Body of pancreas (tissue), 4 donors: Measurements from ENCODE around the gene P2RX3. TPM values are rescaled to one million over a fixed set of nuclear protein-coding genes. Genes with fewer than 3 reads are reported as not detected.
A peak's percentile ranks its signal among the peaks of the same experiment; 100 is the strongest.
"Not testable (repeated sequence)": the region's sequence is repeated elsewhere in the genome, so short reads cannot be mapped to it uniquely, and the experiment has no call there.

ENCODE experiments used
- ATAC-seq: fragments of 150-250 bp; one replicate; pipeline ENCODE4 v1.9.1; 2016
- DNase-seq, 4 donors: peaks; one replicate each; pipeline ENCODE4 v3.0.0-alpha.2; 2019
- H3K27ac ChIP-seq, 4 donors: fragments of 200-600 bp; sonication (generic); 1 replicate in 3 of 4; 2 replicates in 1 of 4; pipeline versions ENCODE4 v1.5.1 to v1.6.1; 2016 to 2019; ENCODE audit warnings: mild to moderate bottlenecking in 1 of 4, mixed read lengths in 1 of 4, moderate library complexity in 1 of 4
- H3K27me3 ChIP-seq, 2 donors: fragments of 200-600 bp; sonication (generic); one replicate each; pipeline ENCODE4 v1.6.0; 2016; ENCODE audit warnings: mild to moderate bottlenecking in 1 of 2
- H3K36me3 ChIP-seq, 2 donors: fragments of 200-600 bp; sonication (generic); replicated peaks in 1 of 2; 2 replicates each; pipeline ENCODE4 v1.5.1; 2016; ENCODE audit warnings: low read depth in 2 of 2; ENCODE audit not compliant: insufficient read depth in 1 of 2
- H3K4me1 ChIP-seq: fragments of 200-600 bp; sonication (generic); one replicate; pipeline ENCODE4 v1.6.0; 2016
- H3K4me3 ChIP-seq, 2 donors: fragments of 200-600 bp; sonication (generic); 1 replicate in 1 of 2; 2 replicates in 1 of 2; pipeline ENCODE4 v1.5.1; 2016 to 2019
- H3K9me3 ChIP-seq, 3 donors: fragments of 200-600 bp; sonication (generic); 1 replicate in 2 of 3; 2 replicates in 1 of 3; pipeline ENCODE4 v1.5.1; 2016
- POLR2A ChIP-seq, 3 donors: fragments of 450-650 bp; IDR thresholded peaks; one replicate each; pipeline ENCODE4 v1.6.1; 2016; ENCODE audit warnings: antibody characterized with exemption in 3 of 3, mild to moderate bottlenecking in 2 of 3
- WGBS, 2 donors: methylation state at CpG; one replicate each; pipeline ENCODE4 v1.1.5; 2017; 5-methylcytosine and 5-hydroxymethylcytosine counted together
- intact Hi-C: fragments of 100-400 bp; cut with DNase I; formaldehyde crosslinking; loops from one replicate; pipeline ENCODE4 v1.15.1; 2023
- total RNA-seq, 2 donors: library from RNA; depleted of rRNA; stranded (reverse); fragments of >200 nt; gene quantifications; one replicate each; pipeline ENCODE4 v1.1.0, GENCODE V29; 2016
- TF ChIP-seq, protein P1 (sequence below), 7 experiments: fragments of 450-650 bp in 4 of 7; fragments of 200-600 bp in 3 of 7; sonication (generic) in 3 of 7; IDR thresholded peaks; one replicate each; pipeline ENCODE4 v1.5.1; 2016 to 2019; ENCODE audit warnings: antibody characterized with exemption in 7 of 7

The P2RX3 gene
- total RNA-seq, 2 donors from 2014 or later = not detected

DNA sequence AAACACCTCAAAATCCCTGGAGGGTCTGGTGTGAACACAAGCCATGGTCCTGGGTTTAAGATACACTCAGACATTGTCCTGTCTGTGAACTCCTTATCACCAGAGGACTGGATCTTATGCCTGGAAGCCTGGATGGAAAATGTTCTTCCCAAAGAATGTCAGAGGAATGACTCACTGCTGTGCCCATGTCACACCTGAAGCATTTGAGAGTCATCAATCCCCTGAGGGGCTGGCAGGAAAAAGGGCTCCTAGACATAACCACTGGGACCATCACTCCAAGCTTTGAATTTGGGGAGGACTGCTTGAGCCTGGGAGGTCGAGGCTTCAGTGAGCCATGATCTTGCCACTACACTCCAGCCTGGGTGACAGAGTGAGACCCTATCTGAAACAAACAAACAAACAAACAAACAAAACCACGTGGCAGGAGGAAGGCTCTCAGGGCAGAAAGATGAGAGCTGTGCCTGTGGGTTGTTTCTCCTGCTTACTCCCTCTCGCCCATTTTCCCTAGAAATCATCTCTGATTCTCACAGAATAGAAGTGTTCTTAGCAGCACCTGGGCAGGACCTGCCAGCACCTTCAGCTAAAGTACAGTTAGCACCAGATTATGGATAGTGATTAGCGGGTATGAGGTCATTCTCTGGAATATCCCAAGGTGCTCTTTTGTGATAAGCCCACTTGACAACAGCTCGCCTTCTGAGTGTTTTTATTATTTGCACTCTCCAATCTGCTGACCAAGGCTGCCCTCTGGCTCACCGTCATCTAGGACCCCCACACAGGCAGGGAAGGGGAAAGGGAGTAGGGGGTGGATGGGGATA is 64.2 kb downstream of the P2RX3 start:
- H3K4me3 ChIP-seq = no peak overlapping the region
- DNase-seq = no peak
- 49 to 55% methylated on average over 6 of the region's 6 CpGs for WGBS, 2 donors

DNA sequence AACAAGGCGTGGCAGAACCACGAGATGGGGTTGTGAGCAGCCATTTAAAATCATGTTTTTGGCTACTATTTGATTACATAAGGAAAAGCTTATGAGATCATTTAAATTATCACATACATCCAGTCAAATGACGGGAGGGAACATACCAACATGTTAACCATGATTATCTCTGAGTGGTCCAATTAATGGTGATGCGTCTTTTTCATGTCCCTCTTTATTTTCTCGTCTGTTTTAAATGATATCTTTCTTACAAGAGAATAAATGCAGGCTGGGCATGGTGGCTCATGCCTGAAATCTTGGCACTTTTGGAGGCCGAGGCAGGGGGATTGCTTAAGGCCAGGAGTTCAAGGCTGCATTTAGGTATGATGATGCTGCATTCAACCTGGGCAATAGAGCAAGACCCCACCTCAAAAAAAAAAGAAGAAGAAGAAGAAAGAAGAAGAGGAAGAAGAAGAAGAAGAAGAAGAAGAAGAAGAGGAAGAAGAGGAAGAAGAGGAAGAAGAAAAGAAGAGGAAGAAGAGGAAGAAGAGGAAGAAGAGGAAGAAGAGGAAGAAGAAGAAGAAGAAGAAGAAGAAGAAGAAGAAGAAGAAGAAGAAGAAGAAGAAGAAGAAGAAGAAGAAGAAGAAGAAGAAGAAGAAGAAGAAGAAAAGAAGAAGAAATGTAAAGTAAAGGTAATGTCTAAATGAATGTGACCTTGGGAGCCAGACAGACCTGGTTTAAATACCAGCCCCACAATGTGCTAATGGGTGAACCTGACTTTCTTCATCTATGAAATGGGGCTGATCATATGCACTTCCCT is 65.0 kb downstream of the P2RX3 start:
- H3K36me3 ChIP-seq, DNase-seq, H3K4me3 ChIP-seq, H3K4me1 ChIP-seq, H3K27me3 ChIP-seq, intact Hi-C loops, H3K27ac ChIP-seq, H3K9me3 ChIP-seq, ATAC-seq: not testable (repeated sequence)
- WGBS, 2 donors = 83 to 85% methylated on average over 6 of the region's 6 CpGs

More for the DNA sequence above, 64.2 kb downstream of the P2RX3 start:
- no peaks in the 10 kb centered on the region for H3K36me3 ChIP-seq
- intact Hi-C loops = no loop called here
- H3K4me1 ChIP-seq = no peaks in the 10 kb centered on the region
- no peak overlapping the region for H3K27ac ChIP-seq
- no peaks in the 10 kb centered on the region for H3K9me3 ChIP-seq
- no peak for ATAC-seq
- no peaks in the 10 kb centered on the region for H3K27me3 ChIP-seq
- no peak for TF ChIP-seq POLR2A (IDR thresholded peaks at IDR 0.05)
- TF ChIP-seq, protein P1, sequence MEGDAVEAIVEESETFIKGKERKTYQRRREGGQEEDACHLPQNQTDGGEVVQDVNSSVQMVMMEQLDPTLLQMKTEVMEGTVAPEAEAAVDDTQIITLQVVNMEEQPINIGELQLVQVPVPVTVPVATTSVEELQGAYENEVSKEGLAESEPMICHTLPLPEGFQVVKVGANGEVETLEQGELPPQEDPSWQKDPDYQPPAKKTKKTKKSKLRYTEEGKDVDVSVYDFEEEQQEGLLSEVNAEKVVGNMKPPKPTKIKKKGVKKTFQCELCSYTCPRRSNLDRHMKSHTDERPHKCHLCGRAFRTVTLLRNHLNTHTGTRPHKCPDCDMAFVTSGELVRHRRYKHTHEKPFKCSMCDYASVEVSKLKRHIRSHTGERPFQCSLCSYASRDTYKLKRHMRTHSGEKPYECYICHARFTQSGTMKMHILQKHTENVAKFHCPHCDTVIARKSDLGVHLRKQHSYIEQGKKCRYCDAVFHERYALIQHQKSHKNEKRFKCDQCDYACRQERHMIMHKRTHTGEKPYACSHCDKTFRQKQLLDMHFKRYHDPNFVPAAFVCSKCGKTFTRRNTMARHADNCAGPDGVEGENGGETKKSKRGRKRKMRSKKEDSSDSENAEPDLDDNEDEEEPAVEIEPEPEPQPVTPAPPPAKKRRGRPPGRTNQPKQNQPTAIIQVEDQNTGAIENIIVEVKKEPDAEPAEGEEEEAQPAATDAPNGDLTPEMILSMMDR (IDR thresholded peaks at IDR 0.05) = no peak

DNA sequence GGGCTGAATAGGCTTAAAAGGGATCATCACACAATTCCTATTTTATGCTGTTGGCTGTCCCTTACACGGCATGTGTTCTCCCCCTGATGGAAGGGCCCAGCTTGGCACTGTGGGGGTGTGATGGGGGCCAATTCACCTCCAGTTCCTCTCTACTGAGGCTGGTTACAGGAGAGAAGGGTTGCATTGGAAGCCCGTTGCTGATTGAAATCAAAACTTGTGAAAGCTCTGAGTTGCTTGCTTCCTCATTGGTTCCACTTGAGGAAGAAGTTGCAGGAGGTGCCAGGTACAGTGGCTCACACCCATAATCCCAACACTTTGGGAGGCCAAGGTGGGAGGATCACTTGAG is 65.6 kb downstream of the P2RX3 start:
- no peak for DNase-seq
- TF ChIP-seq, protein P1 (IDR thresholded peaks at IDR 0.05) = no peak
- no peak for TF ChIP-seq POLR2A (IDR thresholded peaks at IDR 0.05)
- H3K9me3 ChIP-seq = no peaks in the 10 kb centered on the region
- H3K27me3 ChIP-seq = no peaks in the 10 kb centered on the region
- no peaks in the 10 kb centered on the region for H3K4me1 ChIP-seq
- no peak overlapping the region for H3K27ac ChIP-seq
- no peak overlapping the region for H3K4me3 ChIP-seq
- no peak for ATAC-seq
- intact Hi-C loops = no loop called here
- 72 to 89% methylated on average over 2 of the region's 2 CpGs for WGBS, 2 donors
- H3K36me3 ChIP-seq = no peaks in the 10 kb centered on the region

DNA sequence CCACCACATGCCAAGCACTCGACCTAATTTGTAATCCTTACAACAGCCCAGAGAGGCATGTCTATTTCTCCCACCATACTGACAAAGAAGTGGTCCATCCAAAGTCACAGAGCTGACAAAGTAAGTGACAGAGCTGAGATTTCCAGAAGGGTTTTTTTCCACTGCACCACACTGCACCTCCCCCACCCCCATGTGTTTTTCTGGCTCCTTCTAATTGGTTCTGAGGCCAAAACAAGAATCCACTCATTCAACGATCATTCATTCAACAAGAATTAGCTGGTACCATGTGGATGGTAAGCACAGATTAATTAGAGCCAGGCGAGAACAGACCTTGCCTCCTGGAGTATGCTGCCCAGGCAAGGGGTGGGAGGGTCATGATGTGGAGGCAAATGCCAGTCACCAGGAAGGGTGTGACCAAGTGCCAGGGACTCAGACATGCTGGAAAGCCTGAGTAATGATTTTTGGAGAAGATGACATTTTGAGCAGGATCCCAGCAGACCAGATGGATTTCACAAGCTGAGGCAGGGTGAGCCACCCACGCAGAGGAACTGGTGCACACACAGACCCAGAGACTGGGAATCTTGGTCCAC is 67.2 kb downstream of the P2RX3 start:
- Histone ChIP-seq H3K4me1 (no peaks in the 10 kb centered on the region), H3K4me3 (no peak overlapping the region), H3K9me3 (no peaks in the 10 kb centered on the region), H3K27ac (no peak overlapping the region), H3K36me3 (peaks cover 0 to 3% of the 10 kb centered on the region in 2 donors), H3K27me3 (no peaks in the 10 kb centered on the region)
- DNase-seq (no peak), ATAC-seq (no peak)
- WGBS, 2 donors = 82 to 87% methylated on average over 4 of the region's 4 CpGs
- intact Hi-C loops = no loop called here
- TF ChIP-seq, protein P1 (IDR thresholded peaks at IDR 0.05) = no peak
- TF ChIP-seq POLR2A (IDR thresholded peaks at IDR 0.05) = no peak

DNA sequence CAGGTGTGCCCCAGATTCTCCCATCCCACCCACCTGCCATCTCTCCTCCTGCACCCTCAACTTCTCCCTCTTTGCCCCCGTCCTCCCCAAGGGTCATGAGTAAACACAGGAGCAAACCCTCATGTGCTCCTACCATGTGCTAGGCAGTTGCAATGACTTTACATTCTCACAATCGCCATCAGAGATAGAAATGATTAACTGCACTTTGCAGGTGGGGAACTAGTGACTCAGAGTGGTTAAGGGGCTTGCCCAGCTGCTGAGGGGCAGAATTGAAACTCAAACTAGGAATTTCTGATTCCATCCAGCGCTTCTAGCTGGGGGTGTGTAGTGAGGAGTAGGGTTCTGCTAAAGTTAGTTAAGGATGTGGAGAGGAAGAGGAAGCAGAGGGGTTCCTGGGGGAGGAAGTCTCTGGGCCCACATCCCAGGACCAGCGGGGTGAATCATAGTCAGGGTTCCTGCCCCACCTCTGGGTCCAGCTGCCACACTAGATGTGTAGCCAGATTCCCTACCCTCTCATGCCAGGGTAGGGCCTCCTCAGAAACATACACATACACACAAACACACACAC is 68.3 kb downstream of the P2RX3 start:
- ATAC-seq (peak; percentile 28), DNase-seq (peak in 2 of 4 donors; percentile 10 to 21)
- no peak for TF ChIP-seq POLR2A (IDR thresholded peaks at IDR 0.05)
- TF ChIP-seq, protein P1 (IDR thresholded peaks at IDR 0.05) = no peak
- Histone ChIP-seq H3K4me1 (no peaks in the 10 kb centered on the region), H3K27me3 (no peaks in the 10 kb centered on the region), H3K9me3 (no peaks in the 10 kb centered on the region), H3K27ac (peak overlapping the region in 1 of 4 donors; percentile 24), H3K4me3 (no peak overlapping the region), H3K36me3 (peaks cover 0 to 3% of the 10 kb centered on the region in 2 donors)
- WGBS, 2 donors = 54 to 81% methylated on average over 4 of the region's 4 CpGs
- intact Hi-C loops = no loop called here
